PC-3 (cell line): Measurements from ENCODE around the gene TRUB1. TPM values are rescaled to one million over a fixed set of nuclear protein-coding genes. Genes with fewer than 3 reads are reported as not detected.

Experiments
- ATAC-seq: fragments of 200-7000 bp; cut with Tn5 transposase; 2 replicates; pipeline ENCODE4 v1.9.1; 2020; ENCODE audit warnings: mild to moderate bottlenecking, moderate library complexity
- BruUV-seq: library from RNA; stranded (reverse); fragments of 400-500 nt; replicated peaks from 2 replicates; lab custom pipeline; 2021; lab: Mats Ljungman, UMichigan
- CTCF ChIA-PET: fragments of 300-600 bp; sonication (Branson Sonifier 250); formaldehyde crosslinking; loops from one replicate; lab custom pipeline; 2022; ENCODE audit warnings: antibody characterized with exemption; lab: Charles Lee
- POLR2A ChIA-PET: fragments of 300-600 bp; sonication (Branson Sonifier 250); formaldehyde crosslinking; loops from one replicate; lab custom pipeline; 2022; ENCODE audit warnings: antibody characterized with exemption; ENCODE audit not compliant: unreplicated experiment; lab: Charles Lee
- DNase-seq: peaks from one replicate; pipeline ENCODE4 v3.0.0-alpha.2; 2015
- H2AFZ ChIP-seq: fragments of 300-600 bp; sonication (generic); 2 replicates; pipeline ENCODE4 v1.6.0; 2016; ENCODE audit warnings: antibody characterized with exemption, low read length
- H3F3A ChIP-seq: fragments of 300-600 bp; sonication (generic); one replicate; pipeline ENCODE4 v1.6.0; 2017; ENCODE audit warnings: antibody characterized with exemption, low read length, control low read depth, mild to moderate bottlenecking; ENCODE audit not compliant: unreplicated experiment
- H3K27ac ChIP-seq: fragments of 300-600 bp; sonication (generic); 2 replicates; pipeline ENCODE4 v1.5.1; 2016; ENCODE audit warnings: mild to moderate bottlenecking, low read length
- H3K27me3 ChIP-seq: fragments of 300-600 bp; sonication (generic); 2 replicates; pipeline ENCODE4 v1.6.1; 2016; ENCODE audit warnings: low read length, mixed read lengths
- H3K36me3 ChIP-seq: fragments of 300-600 bp; sonication (generic); 2 replicates; pipeline ENCODE4 v1.6.1; 2016; ENCODE audit warnings: low read depth, mixed run types, low read length, mixed read lengths
- H3K4me1 ChIP-seq: fragments of 300-600 bp; sonication (generic); 2 replicates; pipeline ENCODE4 v1.5.1; 2016; ENCODE audit warnings: low read length; ENCODE audit not compliant: insufficient read depth
- H3K4me2 ChIP-seq: fragments of 300-600 bp; sonication (generic); 2 replicates; pipeline ENCODE4 v1.6.0; 2016; ENCODE audit warnings: low read length
- H3K4me3 ChIP-seq: fragments of 300-600 bp; sonication (generic); 2 replicates; pipeline ENCODE4 v1.5.1; 2016; ENCODE audit warnings: mild to moderate bottlenecking, low read length, mixed read lengths
- H3K79me2 ChIP-seq: fragments of 300-600 bp; sonication (generic); 2 replicates; pipeline ENCODE4 v1.6.1; 2017; ENCODE audit warnings: low read length, mixed read lengths
- H3K9ac ChIP-seq: fragments of 300-600 bp; sonication (generic); 2 replicates; pipeline ENCODE4 v1.6.0; 2016; ENCODE audit warnings: mild to moderate bottlenecking, low read length
- H3K9me2 ChIP-seq: fragments of 300-600 bp; sonication (generic); replicated peaks from 2 replicates; pipeline ENCODE4 v1.6.1; 2016; ENCODE audit warnings: mixed run types, low read length, mixed read lengths
- H3K9me3 ChIP-seq: fragments of 300-600 bp; sonication (generic); 2 replicates; pipeline ENCODE4 v1.6.1; 2016; ENCODE audit warnings: low read length, mixed read lengths
- H4K20me1 ChIP-seq: fragments of 300-600 bp; sonication (generic); 2 replicates; pipeline ENCODE4 v1.6.1; 2016; ENCODE audit warnings: low read length, mixed read lengths
- EZH2 ChIP-seq: fragments of 300-600 bp; sonication (generic); IDR thresholded peaks from one replicate; pipeline ENCODE4 v1.6.1; 2017; ENCODE audit warnings: antibody characterized with exemption, mild to moderate bottlenecking, low read length; ENCODE audit not compliant: unreplicated experiment
- EZH2phosphoT487 ChIP-seq: fragments of 300-600 bp; sonication (generic); IDR thresholded peaks from 2 replicates; pipeline ENCODE4 v1.6.1; 2018; ENCODE audit warnings: mild to moderate bottlenecking, antibody characterized with exemption, low read length, borderline replicate concordance
- intact Hi-C: fragments of 100-400 bp; cut with micrococcal nuclease; formaldehyde crosslinking; loops from 2 replicates; pipeline ENCODE4 v1.9.0; 2023
- total RNA-seq: library from RNA; depleted of rRNA; stranded (reverse); fragments of >200 nt; gene quantifications from 2 replicates; pipeline ENCODE4 v1.2.3, GENCODE V29; 2014
- TF ChIP-seq, protein P1 (sequence below): fragments of 300-600 bp; sonication (generic); conservative IDR thresholded peaks from 2 replicates; pipeline ENCODE4 v1.5.1; 2017; ENCODE audit warnings: antibody characterized with exemption, low read depth, mild to moderate bottlenecking, low read length

Gene TRUB1
- total RNA-seq, 1 experiment from 2014 or later: 28.0 TPM

DNA sequence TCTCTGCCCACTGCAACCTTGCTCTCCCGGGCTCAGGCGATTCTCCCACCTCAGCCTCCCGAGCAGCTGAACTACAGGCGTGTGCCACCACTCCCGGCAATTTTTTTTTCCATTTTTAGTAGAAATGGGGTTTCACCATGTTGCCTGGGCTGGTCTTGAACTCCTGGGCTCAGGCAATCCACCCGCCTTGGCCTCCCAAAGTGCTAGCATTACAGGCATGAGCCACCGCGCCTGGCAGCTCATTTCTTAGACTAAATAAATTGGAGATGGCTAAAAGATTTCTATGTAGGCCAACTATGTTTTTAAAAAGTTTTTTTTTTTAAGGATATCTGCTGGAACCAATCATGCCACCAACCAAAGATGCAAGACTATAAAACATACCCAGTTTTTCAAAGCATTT is 67.8 kb downstream of the TRUB1 start:
- Histone ChIP-seq H3K9me2 (no peaks in the 10 kb centered on the region), H3K27me3 (peaks cover 9% of the 10 kb centered on the region), H4K20me1 (no peaks in the 10 kb centered on the region), H3F3A (no peaks in the 10 kb centered on the region), H3K27ac (no peak overlapping the region), H3K4me2 (no peak overlapping the region), H3K4me3 (no peak overlapping the region), H3K79me2 (no peaks in the 10 kb centered on the region), H3K36me3 (no peaks in the 10 kb centered on the region), H3K9ac (no peak overlapping the region), H3K9me3 (no peaks in the 10 kb centered on the region), H3K4me1 (no peaks in the 10 kb centered on the region), H2AFZ (no peak overlapping the region)
- DNase-seq: no peak
- no peak for ATAC-seq
- CTCF ChIA-PET: no interaction called here
- intact Hi-C loops: no loop called here
- BruUV-seq: no TSS peak
- POLR2A ChIA-PET: no interaction called here
- TF ChIP-seq EZH2phosphoT487 (no peak), EZH2 (no peak)
- TF ChIP-seq, protein P1, sequence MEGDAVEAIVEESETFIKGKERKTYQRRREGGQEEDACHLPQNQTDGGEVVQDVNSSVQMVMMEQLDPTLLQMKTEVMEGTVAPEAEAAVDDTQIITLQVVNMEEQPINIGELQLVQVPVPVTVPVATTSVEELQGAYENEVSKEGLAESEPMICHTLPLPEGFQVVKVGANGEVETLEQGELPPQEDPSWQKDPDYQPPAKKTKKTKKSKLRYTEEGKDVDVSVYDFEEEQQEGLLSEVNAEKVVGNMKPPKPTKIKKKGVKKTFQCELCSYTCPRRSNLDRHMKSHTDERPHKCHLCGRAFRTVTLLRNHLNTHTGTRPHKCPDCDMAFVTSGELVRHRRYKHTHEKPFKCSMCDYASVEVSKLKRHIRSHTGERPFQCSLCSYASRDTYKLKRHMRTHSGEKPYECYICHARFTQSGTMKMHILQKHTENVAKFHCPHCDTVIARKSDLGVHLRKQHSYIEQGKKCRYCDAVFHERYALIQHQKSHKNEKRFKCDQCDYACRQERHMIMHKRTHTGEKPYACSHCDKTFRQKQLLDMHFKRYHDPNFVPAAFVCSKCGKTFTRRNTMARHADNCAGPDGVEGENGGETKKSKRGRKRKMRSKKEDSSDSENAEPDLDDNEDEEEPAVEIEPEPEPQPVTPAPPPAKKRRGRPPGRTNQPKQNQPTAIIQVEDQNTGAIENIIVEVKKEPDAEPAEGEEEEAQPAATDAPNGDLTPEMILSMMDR: no peak

DNA sequence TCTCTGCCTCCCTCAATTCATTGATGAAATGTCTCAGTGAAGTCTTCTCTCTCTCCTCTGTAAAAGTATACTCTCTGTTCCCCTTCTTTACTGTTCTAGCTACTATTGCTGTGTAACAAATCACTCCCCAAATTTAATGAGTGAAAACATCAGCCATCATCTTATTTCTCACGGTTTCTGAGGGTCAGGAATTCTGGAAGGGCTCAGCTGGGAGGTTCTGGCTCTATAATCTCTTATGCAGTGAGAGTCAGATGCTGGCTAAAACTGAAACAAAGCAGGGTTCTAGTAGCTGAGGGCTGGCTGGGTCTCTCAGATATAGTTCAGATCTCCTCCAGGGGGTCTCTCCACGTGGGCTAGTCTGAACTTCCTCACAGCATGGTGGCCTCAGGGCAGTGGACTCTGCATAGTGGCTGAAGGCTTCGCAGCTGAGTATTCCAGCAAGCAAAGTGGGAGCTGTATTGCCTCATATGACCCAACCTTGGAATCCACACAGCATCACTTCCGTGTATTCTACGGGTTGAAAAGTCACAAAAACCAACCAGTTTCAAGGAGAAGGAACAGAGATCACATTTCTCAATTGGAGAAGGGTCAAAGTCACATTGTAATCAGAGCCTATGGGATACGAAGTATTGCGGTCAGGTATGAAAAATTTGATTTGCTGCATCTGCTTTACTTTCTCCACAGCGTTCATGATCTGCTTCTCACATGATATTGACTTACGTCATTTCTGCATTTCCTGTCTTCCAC is 80.4 kb downstream of the TRUB1 start:
- Histone ChIP-seq H3K36me3 (no peaks in the 10 kb centered on the region), H3K27me3 (peaks cover 4% of the 10 kb centered on the region; the same call in 1 of the 2 replicates), H3K79me2 (no peaks in the 10 kb centered on the region), H3K4me2 (no peak overlapping the region), H3K27ac (no peak overlapping the region), H3K9ac (no peak overlapping the region), H3F3A (no peaks in the 10 kb centered on the region), H4K20me1 (no peaks in the 10 kb centered on the region), H3K4me3 (no peak overlapping the region), H3K9me3 (no peaks in the 10 kb centered on the region), H3K9me2 (no peaks in the 10 kb centered on the region), H3K4me1 (no peaks in the 10 kb centered on the region), H2AFZ (no peak overlapping the region)
- POLR2A ChIA-PET: no interaction called here
- intact Hi-C loops: no loop called here
- CTCF ChIA-PET: no interaction called here
- TF ChIP-seq EZH2phosphoT487 (no peak), EZH2 (no peak)
- TF ChIP-seq, protein P1: no peak
- DNase-seq (no peak), ATAC-seq (no peak)
- no TSS peak for BruUV-seq

DNA sequence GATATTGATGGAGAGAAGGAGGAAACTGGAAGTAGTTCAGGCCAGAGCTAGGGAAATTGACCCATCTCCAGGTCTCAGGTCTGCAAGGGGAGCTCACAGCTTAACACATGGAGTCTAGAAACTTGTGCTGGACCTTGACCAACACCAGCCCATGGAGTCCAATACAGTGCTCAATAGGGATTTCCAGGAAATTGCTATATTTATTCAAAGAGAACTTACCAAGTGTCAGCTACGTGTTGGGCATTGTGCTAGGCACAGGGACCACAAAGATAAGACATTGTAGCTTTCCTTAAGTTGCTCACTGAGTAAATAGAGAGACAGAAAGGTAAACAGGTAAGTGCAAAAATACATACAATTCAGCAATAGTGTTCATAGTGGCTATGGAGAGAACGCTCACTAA is 82.5 kb downstream of the TRUB1 start:
- no peaks in the 10 kb centered on the region for H3K36me3 ChIP-seq
- no peaks in the 10 kb centered on the region for H3F3A ChIP-seq
- no peaks in the 10 kb centered on the region for H4K20me1 ChIP-seq
- DNase-seq (no peak), ATAC-seq (no peak)
- TF ChIP-seq EZH2: no peak
- no peak for TF ChIP-seq EZH2phosphoT487
- TF ChIP-seq, protein P1: no peak
- H2AFZ ChIP-seq: no peak overlapping the region
- no peak overlapping the region for H3K4me2 ChIP-seq
- no peak overlapping the region for H3K27ac ChIP-seq
- ChIA-PET CTCF (no interaction called here), POLR2A (no interaction called here)
- no peak overlapping the region for H3K4me3 ChIP-seq
- no peaks in the 10 kb centered on the region for H3K9me3 ChIP-seq
- BruUV-seq: no TSS peak
- H3K9me2 ChIP-seq: no peaks in the 10 kb centered on the region
- no peaks in the 10 kb centered on the region for H3K4me1 ChIP-seq
- peaks cover 8% of the 10 kb centered on the region; the same call in 1 of the 2 replicates for H3K27me3 ChIP-seq
- no peaks in the 10 kb centered on the region for H3K79me2 ChIP-seq
- H3K9ac ChIP-seq: no peak overlapping the region
- intact Hi-C loops: no loop called here
